IMR-90 (cell line): ENCODE results near the gene PLEKHA8. TPM values are rescaled to one million over a fixed set of nuclear protein-coding genes. Genes with fewer than 3 reads are reported as not detected.

ENCODE experiments used
- ATAC-seq: fragments of 200-7000 bp; cut with Tn5 transposase; 2 replicates; pipeline ENCODE4 v1.9.1; 2020; ENCODE audit warnings: low read depth, mild to moderate bottlenecking, moderate library complexity
- BruUV-seq: library from RNA; stranded (reverse); fragments of 400-500 nt; replicated peaks from 2 replicates; lab custom pipeline; 2021; lab: Mats Ljungman, UMichigan
- CTCF ChIA-PET: fragments of 300-600 bp; formaldehyde crosslinking; extraction: SDS; loops from one replicate; lab custom pipeline; 2021; ENCODE audit warnings: antibody characterized with exemption; lab: Yijun Ruan, JAX
- POLR2A ChIA-PET: fragments of 300-600 bp; sonication (Branson Sonifier 250); formaldehyde crosslinking; loops from one replicate; lab custom pipeline; 2022; ENCODE audit warnings: antibody characterized with exemption; ENCODE audit not compliant: unreplicated experiment; lab: Charles Lee
- DNase-seq: peaks from one replicate; pipeline ENCODE4 v3.0.0; 2013
- H2AFZ ChIP-seq: replicated peaks from 2 replicates; pipeline ENCODE3; 2013; ENCODE audit warnings: low read length, mild to moderate bottlenecking; ENCODE audit not compliant: poor library complexity
- H2AK5ac ChIP-seq: 2 replicates; pipeline ENCODE4 v1.6.1; 2013; ENCODE audit warnings: low read depth, low read length, inconsistent platforms
- H2AK9ac ChIP-seq: replicated peaks from 2 replicates; pipeline ENCODE3; 2013; ENCODE audit warnings: mild to moderate bottlenecking, low read depth, low read length, moderate library complexity; ENCODE audit not compliant: poor library complexity
- H2BK120ac ChIP-seq: 2 replicates; pipeline ENCODE4 v1.6.1; 2013; ENCODE audit warnings: low read depth, low read length, inconsistent platforms
- H2BK15ac ChIP-seq: 3 replicates; pipeline ENCODE4 v1.6.1; 2013; ENCODE audit warnings: low read depth, low read length, inconsistent platforms
- H2BK20ac ChIP-seq: 2 replicates; pipeline ENCODE4 v1.6.1; 2013; ENCODE audit warnings: low read depth, mild to moderate bottlenecking, inconsistent platforms, low read length, moderate library complexity
- H2BK5ac ChIP-seq: 2 replicates; pipeline ENCODE4 v1.6.1; 2013; ENCODE audit warnings: mild to moderate bottlenecking, low read depth, low read length, inconsistent platforms; ENCODE audit not compliant: poor library complexity, severe bottlenecking
- H3K14ac ChIP-seq: replicated peaks from 2 replicates; pipeline ENCODE4 v1.6.1; 2013; ENCODE audit warnings: low read depth, low read length, inconsistent platforms
- H3K18ac ChIP-seq: 2 replicates; pipeline ENCODE4 v1.6.1; 2013; ENCODE audit warnings: low read depth, low read length, control low read depth
- H3K23ac ChIP-seq: 2 replicates; pipeline ENCODE4 v1.6.1; 2013; ENCODE audit warnings: low read depth, low read length, inconsistent platforms
- H3K27ac ChIP-seq: 2 replicates; pipeline ENCODE4 v1.5.1; 2013; ENCODE audit warnings: mild to moderate bottlenecking, control low read depth, low read length; ENCODE audit not compliant: insufficient read depth
- H3K27me3 ChIP-seq: 2 replicates; pipeline ENCODE4 v1.6.1; 2013; ENCODE audit warnings: low read length; ENCODE audit not compliant: control insufficient read depth, insufficient read depth
- H3K36me3 ChIP-seq: 2 replicates; pipeline ENCODE4 v1.6.1; 2013; ENCODE audit warnings: low read length, mixed read lengths; ENCODE audit not compliant: control insufficient read depth, insufficient read depth
- H3K4ac ChIP-seq: 2 replicates; pipeline ENCODE4 v1.6.1; 2013; ENCODE audit warnings: low read depth, low read length, inconsistent platforms
- H3K4me1 ChIP-seq: 2 replicates; pipeline ENCODE4 v1.6.1; 2013; ENCODE audit warnings: low read length, mixed read lengths; ENCODE audit not compliant: control insufficient read depth, insufficient read depth
- H3K4me2 ChIP-seq: 2 replicates; pipeline ENCODE4 v1.6.1; 2013; ENCODE audit warnings: low read depth, mild to moderate bottlenecking, control low read depth, low read length, moderate library complexity
- H3K4me3 ChIP-seq: 2 replicates; pipeline ENCODE4 v1.5.1; 2013; ENCODE audit warnings: low read depth, mild to moderate bottlenecking, control low read depth, low read length, moderate library complexity; ENCODE audit not compliant: insufficient read depth
- H3K56ac ChIP-seq: 2 replicates; pipeline ENCODE4 v1.6.1; 2013; ENCODE audit warnings: low read length, inconsistent platforms; ENCODE audit not compliant: insufficient read depth; ENCODE audit errors: extremely low read depth
- H3K79me1 ChIP-seq, 2 experiments: 2 replicates each; pipeline ENCODE4 v1.6.1; 2013; ENCODE audit warnings: low read length in 2 of 2, inconsistent platforms in 1 of 2, low read depth in 1 of 2
- H3K9ac ChIP-seq: 2 replicates; pipeline ENCODE4 v1.6.1; 2013; ENCODE audit warnings: low read depth, low read length, control low read depth
- H3K9me1 ChIP-seq: 2 replicates; pipeline ENCODE4 v1.6.1; 2013; ENCODE audit warnings: low read length, inconsistent platforms; ENCODE audit not compliant: insufficient read depth
- H3K9me3 ChIP-seq: 2 replicates; pipeline ENCODE4 v1.6.1; 2013; ENCODE audit warnings: low read length; ENCODE audit not compliant: control insufficient read depth, insufficient read depth
- H4K20me1 ChIP-seq: 2 replicates; pipeline ENCODE4 v1.6.1; 2013; ENCODE audit warnings: low read length, inconsistent platforms; ENCODE audit not compliant: insufficient read depth
- H4K5ac ChIP-seq: 2 replicates; pipeline ENCODE4 v1.6.1; 2013; ENCODE audit warnings: mild to moderate bottlenecking, low read depth, low read length, control low read depth
- H4K8ac ChIP-seq, 2 experiments: 2 replicates each; pipeline ENCODE4 v1.6.1; 2013; ENCODE audit warnings: low read depth in 2 of 2, low read length in 2 of 2, control low read depth in 1 of 2, inconsistent platforms in 1 of 2
- H4K91ac ChIP-seq: 2 replicates; pipeline ENCODE4 v1.6.1; 2013; ENCODE audit warnings: low read depth, low read length, inconsistent platforms; ENCODE audit not compliant: insufficient read depth
- BHLHE40 ChIP-seq: fragments of 150-350 bp; IDR thresholded peaks from 2 replicates; pipeline ENCODE4 v1.6.1; 2016; ENCODE audit warnings: mild to moderate bottlenecking, low read depth, low read length
- CEBPB ChIP-seq: IDR thresholded peaks from 2 replicates; pipeline ENCODE4 v1.6.1; 2012; ENCODE audit warnings: low read depth, low read length, improper control_type of control experiment
- CHD1 ChIP-seq: IDR thresholded peaks from 2 replicates; pipeline ENCODE4 v1.6.1; 2012; ENCODE audit warnings: low read depth, low read length, improper control_type of control experiment
- CTCF ChIP-seq: conservative IDR thresholded peaks from 2 replicates; pipeline ENCODE4 v1.5.1; 2012; ENCODE audit warnings: mild to moderate bottlenecking, low read depth, low read length, improper control_type of control experiment
- ELK1 ChIP-seq: fragments of 150-350 bp; IDR thresholded peaks from 2 replicates; pipeline ENCODE4 v1.6.1; 2016; ENCODE audit warnings: low read depth, mild to moderate bottlenecking, low read length, moderate library complexity, borderline replicate concordance
- MAFK ChIP-seq: IDR thresholded peaks from 2 replicates; pipeline ENCODE4 v1.6.1; 2012; ENCODE audit warnings: low read depth, low read length, improper control_type of control experiment
- MAZ ChIP-seq: IDR thresholded peaks from 2 replicates; pipeline ENCODE4 v1.6.1; 2012; ENCODE audit warnings: low read depth, mild to moderate bottlenecking, low read length, improper control_type of control experiment, moderate library complexity, borderline replicate concordance
- MXI1 ChIP-seq: IDR thresholded peaks from 2 replicates; pipeline ENCODE4 v1.6.1; 2012; ENCODE audit warnings: low read depth, mild to moderate bottlenecking, low read length, moderate library complexity, borderline replicate concordance
- NFE2L2 ChIP-seq: fragments of 150-350 bp; IDR thresholded peaks from 2 replicates; pipeline ENCODE4 v1.6.1; 2016; ENCODE audit warnings: low read depth, mild to moderate bottlenecking, low read length
- POLR2A ChIP-seq: IDR thresholded peaks from 2 replicates; pipeline ENCODE4 v1.6.1; 2012; ENCODE audit warnings: mild to moderate bottlenecking, low read depth, low read length
- RAD21 ChIP-seq: IDR thresholded peaks from 2 replicates; pipeline ENCODE4 v1.6.1; 2012; ENCODE audit warnings: low read length, improper control_type of control experiment
- RCOR1 ChIP-seq: IDR thresholded peaks from 2 replicates; pipeline ENCODE4 v1.6.1; 2012; ENCODE audit warnings: mild to moderate bottlenecking, low read length, improper control_type of control experiment; ENCODE audit not compliant: insufficient replicate concordance
- RFX5 ChIP-seq: IDR thresholded peaks from 2 replicates; pipeline ENCODE4 v1.8.0; 2012; ENCODE audit warnings: low read depth, mild to moderate bottlenecking, low read length, moderate library complexity
- SMC3 ChIP-seq: fragments of 150-350 bp; IDR thresholded peaks from 2 replicates; pipeline ENCODE4 v1.6.1; 2016; ENCODE audit warnings: low read depth, mild to moderate bottlenecking, antibody characterized with exemption, low read length, moderate library complexity
- USF2 ChIP-seq: fragments of 150-350 bp; IDR thresholded peaks from 2 replicates; pipeline ENCODE4 v1.6.1; 2017; ENCODE audit warnings: mild to moderate bottlenecking, antibody characterized with exemption, low read length, low read depth
- WGBS, 2 experiments: methylation state at CpG; one replicate each; pipeline versions ENCODE4 v1.1.5 to v1.1.7; 2013; ENCODE audit warnings: missing lambda C conversion rate in 2 of 2; ENCODE audit not compliant: insufficient read length in 1 of 2; ENCODE audit errors: extremely low coverage in 2 of 2; 5-methylcytosine and 5-hydroxymethylcytosine counted together
- dilution Hi-C: fragments of 300-500 bp; cut with HindIII; formaldehyde crosslinking; loops from one replicate; pipeline ENCODE4 v1.14.3; 2018; ENCODE audit warnings: low sequenced_read_pairs; ENCODE audit not compliant: unreplicated experiment
- in situ Hi-C: fragments of 300-500 bp; cut with MboI; formaldehyde crosslinking; loops from 3 replicates; pipeline ENCODE4 v1.14.3; 2019; ENCODE audit warnings: low sequenced_read_pairs, inconsistent platforms, mixed read lengths
- intact Hi-C: fragments of 100-400 bp; cut with micrococcal nuclease; formaldehyde crosslinking; loops from 2 replicates; pipeline ENCODE4 v1.10.0; 2022
- polyA plus RNA-seq, 3 experiments: library from polyadenylated mRNA; depleted of rRNA; stranded (reverse); fragments of >200 nt; gene quantifications; 2 replicates each; pipeline ENCODE4 v1.2.3, GENCODE V29; 2012; ENCODE audit warnings: low replicate concordance in 1 of 3
- total RNA-seq: library from RNA; depleted of rRNA; stranded (reverse); fragments of >200 nt; gene quantifications from 2 replicates; pipeline ENCODE4 v1.2.3, GENCODE V29; 2012

PLEKHA8 gene
- total and polyA plus RNA-seq, 2 of the 4 experiments (the other 2 are of a cell fraction): 3.6 to 9.7 TPM

GRCh38 chr7:30090111-30090510 is 61.9 kb downstream of the PLEKHA8 start:
- Histone ChIP-seq H4K91ac (no peak overlapping the region), H3K27me3 (no peaks in the 10 kb centered on the region), H3K9me1 (peaks cover 15% of the 10 kb centered on the region), H3K18ac (no peak overlapping the region), H2BK120ac (no peak overlapping the region), H4K5ac (no peak overlapping the region), H3K36me3 (peaks cover 4% of the 10 kb centered on the region; the same call in 1 of the 2 replicates), H2AFZ (no peak overlapping the region), H3K4me3 (no peak overlapping the region), H3K4me2 (no peak overlapping the region), H2AK9ac (no peak overlapping the region), H3K4ac (no peak overlapping the region), H3K9me3 (no peaks in the 10 kb centered on the region), H3K9ac (no peak overlapping the region), H3K23ac (no peak overlapping the region), H2BK5ac (no peak overlapping the region), H3K14ac (no peak overlapping the region), H2BK20ac (no peak overlapping the region), H2AK5ac (no peak overlapping the region), H4K20me1 (no peaks in the 10 kb centered on the region), H3K79me1 (peaks cover 0 to 3% of the 10 kb centered on the region in 2 experiments; a peak in 1 of 4 replicates), H2BK15ac (no peak overlapping the region), H4K8ac (no peak overlapping the region), H3K27ac (no peak overlapping the region), H3K56ac (no peak overlapping the region), H3K4me1 (peaks cover 3% of the 10 kb centered on the region)
- TF ChIP-seq BHLHE40 (no peak), POLR2A (no peak), RCOR1 (no peak), MAFK (no peak), RFX5 (no peak), CHD1 (no peak), CTCF (no peak), RAD21 (no peak), CEBPB (no peak), MAZ (no peak), SMC3 (no peak), ELK1 (no peak), MXI1 (no peak), NFE2L2 (no peak), USF2 (no peak)
- dilution Hi-C loops (no loop called here), in situ Hi-C loops (no loop called here), intact Hi-C loops (no loop called here)
- ATAC-seq (no peak), DNase-seq (no peak)
- POLR2A ChIA-PET: no interaction called here
- CTCF ChIA-PET: interaction anchor here (0.6 to 1.0 kb wide), 2 partner anchors 23 to 232 kb away, joined by 3 read pairs; no protein-coding TSS in a partner anchor
- no CpG with 5 or more reads among the region's 3 CpGs for WGBS, 2 experiments
- BruUV-seq: no TSS peak
